HG03565 (cell line): Measurements from ENCODE around the gene PPP1R14C.

Experiments
- ATAC-seq: cut with Tn5 transposase; IDR thresholded peaks from one replicate; pipeline ENCODE4 v1.9.1; 2021; ENCODE audit warnings: mild to moderate bottlenecking, moderate library complexity; ENCODE audit not compliant: unreplicated experiment

The PPP1R14C gene

GRCh38 chr6:150245148-150245935 is 102.5 kb downstream of the PPP1R14C start:
- ATAC-seq: no peak

GRCh38 chr6:150247803-150248202 is 105.0 kb downstream of the PPP1R14C start:
- no peak for ATAC-seq

GRCh38 chr6:150248300-150248699 is 105.5 kb downstream of the PPP1R14C start:
- no peak for ATAC-seq

GRCh38 chr6:150249261-150249660 is 106.4 kb downstream of the PPP1R14C start:
- ATAC-seq: no peak

GRCh38 chr6:150250826-150251225 is 108.0 kb downstream of the PPP1R14C start:
- no peak for ATAC-seq

- ATAC-seq: no peak
Observed at GRCh38 chr6:150251566-150252186, 108.8 kb downstream of the PPP1R14C start.

- peak; percentile 76 for ATAC-seq
Observed at GRCh38 chr6:150252714-150253444, 110.0 kb downstream of the PPP1R14C start.

GRCh38 chr6:150253489-150253888 is 110.6 kb downstream of the PPP1R14C start:
- no peak for ATAC-seq

- ATAC-seq: no peak
Observed at GRCh38 chr6:150254770-150255169, 111.9 kb downstream of the PPP1R14C start.

- no peak for ATAC-seq
Observed at GRCh38 chr6:150255840-150256239, 113.0 kb downstream of the PPP1R14C start.

- no peak for ATAC-seq
Observed at GRCh38 chr6:150256618-150257272, 113.9 kb downstream of the PPP1R14C start.

GRCh38 chr6:150258381-150258780 is 115.5 kb downstream of the PPP1R14C start:
- no peak for ATAC-seq

- ATAC-seq: no peak
Observed at GRCh38 chr6:150260931-150261330, 118.1 kb downstream of the PPP1R14C start.

GRCh38 chr6:150261997-150262697 is 119.3 kb downstream of the PPP1R14C start:
- ATAC-seq: no peak

- ATAC-seq: no peak
Observed at GRCh38 chr6:150263765-150264404, 121.0 kb downstream of the PPP1R14C start.

GRCh38 chr6:150266309-150266708 is 123.5 kb downstream of the PPP1R14C start:
- ATAC-seq: no peak

GRCh38 chr6:150266963-150267685 is 124.3 kb downstream of the PPP1R14C start:
- ATAC-seq: no peak

GRCh38 chr6:150267686-150268561 is 125.1 kb downstream of the PPP1R14C start:
- ATAC-seq: no peak
